Chondrocyte (in vitro differentiated cells): ENCODE results near the gene MRGPRG. TPM values are rescaled to one million over a fixed set of nuclear protein-coding genes. Genes with fewer than 3 reads are reported as not detected.
A peak's percentile ranks its signal among the peaks of the same experiment; 100 is the strongest.
"Not testable (repeated sequence)": the region's sequence is repeated elsewhere in the genome, so short reads cannot be mapped to it uniquely, and the experiment has no call there.

Experiments
- DNase-seq: peaks from one replicate; pipeline ENCODE4 v3.0.0; 2021; ENCODE audit warnings: mixed read lengths, low spot score
- H3K27ac Mint-ChIP-seq: one replicate; pipeline ENCODE4 v1.8.0; 2021; ENCODE audit warnings: mild to moderate bottlenecking, moderate library complexity, mixed read lengths; ENCODE audit not compliant: unreplicated experiment
- H3K27me3 Mint-ChIP-seq: 2 replicates; pipeline ENCODE4 v1.8.0; 2021; ENCODE audit warnings: low read depth, mixed read lengths
- H3K36me3 Mint-ChIP-seq: 2 replicates; pipeline ENCODE4 v1.8.0; 2021; ENCODE audit warnings: low read depth, mixed read lengths
- H3K4me1 Mint-ChIP-seq: 2 replicates; pipeline ENCODE4 v1.8.0; 2021; ENCODE audit warnings: low read depth, mild to moderate bottlenecking, mixed read lengths
- H3K4me3 Mint-ChIP-seq: one replicate; pipeline ENCODE4 v1.8.0; 2021; ENCODE audit warnings: mild to moderate bottlenecking, moderate library complexity, mixed read lengths; ENCODE audit not compliant: unreplicated experiment
- H3K9me3 Mint-ChIP-seq: 2 replicates; pipeline ENCODE4 v1.8.0; 2021; ENCODE audit warnings: low read depth, mixed read lengths
- CTCF ChIP-seq: fragments of 200-600 bp; sonication (generic); IDR thresholded peaks from 2 replicates; pipeline ENCODE4 v1.5.0; 2021; ENCODE audit warnings: antibody characterized with exemption, mild to moderate bottlenecking, moderate library complexity
- total RNA-seq: library from RNA; stranded (reverse); gene quantifications from 3 replicates; pipeline ENCODE4 v1.2.1, GENCODE V29; 2021

Gene MRGPRG
- total RNA-seq, 1 donor from 2014 or later, result not detected

GRCh38 chr11:3170756-3171650 is 47.6 kb downstream of the MRGPRG start:
- Mint-ChIP-seq H3K36me3 (peaks cover 4% of the 10 kb centered on the region), H3K27ac (no peak overlapping the region), H3K9me3 (peaks cover 7% of the 10 kb centered on the region), H3K4me1 (peaks cover 15% of the 10 kb centered on the region), H3K4me3 (no peak overlapping the region), H3K27me3 (no peaks in the 10 kb centered on the region)
- TF ChIP-seq CTCF, result no peak
- DNase-seq, result peak; percentile 84

GRCh38 chr11:3170044-3170755 is 48.4 kb downstream of the MRGPRG start:
- H3K27ac Mint-ChIP-seq, result peak overlapping the region; percentile 99
- peak; percentile 92 for DNase-seq
- peaks cover 19% of the 10 kb centered on the region for H3K4me1 Mint-ChIP-seq
- no peaks in the 10 kb centered on the region for H3K27me3 Mint-ChIP-seq
- no peaks in the 10 kb centered on the region for H3K36me3 Mint-ChIP-seq
- no peaks in the 10 kb centered on the region for H3K9me3 Mint-ChIP-seq
- no peak for TF ChIP-seq CTCF
- H3K4me3 Mint-ChIP-seq, result peak overlapping the region; percentile 66

- H3K4me3 Mint-ChIP-seq, result peak overlapping the region; percentile 66
- peak; percentile 56 for TF ChIP-seq CTCF
- H3K27ac Mint-ChIP-seq, result peak overlapping the region; percentile 99
- H3K27me3 Mint-ChIP-seq, result no peaks in the 10 kb centered on the region
- no peaks in the 10 kb centered on the region for H3K9me3 Mint-ChIP-seq
- H3K36me3 Mint-ChIP-seq, result no peaks in the 10 kb centered on the region
- DNase-seq, result peak; percentile 93
- peaks cover 19% of the 10 kb centered on the region for H3K4me1 Mint-ChIP-seq
These were observed 49.2 kb downstream of the MRGPRG start for GRCh38 chr11:3169255-3170043.

- peak overlapping the region; percentile 99 for H3K27ac Mint-ChIP-seq
- DNase-seq, H3K27me3 Mint-ChIP-seq, H3K9me3 Mint-ChIP-seq, H3K36me3 Mint-ChIP-seq: not testable (repeated sequence)
- peak overlapping the region; percentile 66 for H3K4me3 Mint-ChIP-seq
- peaks cover 22% of the 10 kb centered on the region for H3K4me1 Mint-ChIP-seq
These were observed 49.8 kb downstream of the MRGPRG start for GRCh38 chr11:3168742-3169254.

Other genes starting within 250 kb of the MRGPRG start
- gene NAP1L4, start 226.5 kb downstream of the MRGPRG start, total RNA-seq, result 83.5 to 135 TPM (median 89.5 TPM) in 3 replicates
- gene CARS1, start 161.4 kb downstream of the MRGPRG start, total RNA-seq, result 49.3 to 106 TPM (median 101 TPM) in 3 replicates
- gene OSBPL5, start 53.5 kb downstream of the MRGPRG start, total RNA-seq, result 43.9 to 78.9 TPM (median 47.6 TPM) in 3 replicates
- not detected in 3 replicates for gene MRGPRE, start 13.6 kb upstream of the MRGPRG start, total RNA-seq
- gene ZNF195, start 160.3 kb upstream of the MRGPRG start, total RNA-seq, result 15.3 to 18.1 TPM (median 17.5 TPM) in 3 replicates